Cardiac fibroblast (primary cell): ENCODE data around the gene SGTA.

ENCODE experiments used
- DNase-seq, 2 donors: peaks; one replicate each; pipeline versions ENCODE4 v3.0.0 to v3.0.0-alpha.2; 2010; ENCODE audit warnings: low read depth in 2 of 2
- H3K4me3 ChIP-seq, 2 donors: replicated peaks in 1 of 2; 1 replicate in 1 of 2; 2 replicates in 1 of 2; pipeline ENCODE4 v1.5.1; 2011; ENCODE audit warnings: low read depth in 2 of 2, low read length in 2 of 2, mild to moderate bottlenecking in 2 of 2, moderate library complexity in 1 of 2
- TF ChIP-seq, protein P1 (sequence below): IDR thresholded peaks from one replicate; pipeline ENCODE4 v1.5.1; 2011; ENCODE audit warnings: low read depth, mild to moderate bottlenecking, low read length, inconsistent platforms

The SGTA gene

DNA sequence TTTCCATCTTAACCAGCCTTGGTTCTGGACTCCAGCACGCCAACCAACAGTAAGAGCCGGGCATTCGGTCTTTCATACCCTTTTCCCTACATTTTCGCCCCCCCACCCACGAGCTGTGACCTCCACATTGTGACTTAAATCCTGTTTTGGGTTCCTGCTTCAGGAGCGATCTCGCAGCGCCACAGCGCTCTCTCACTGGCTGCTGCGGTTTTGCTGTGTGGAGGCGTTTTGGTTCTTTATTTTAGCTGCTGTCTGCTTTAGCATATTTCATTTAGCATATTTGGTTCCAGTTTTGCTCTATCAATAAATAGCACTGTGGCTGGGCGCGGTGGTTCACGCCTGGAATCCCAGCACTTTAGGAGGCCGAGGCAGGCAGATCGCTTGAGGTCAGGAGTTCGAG is 23.7 kb downstream of the SGTA start:
- DNase-seq = no peak
- no peak overlapping the region for H3K4me3 ChIP-seq

DNA sequence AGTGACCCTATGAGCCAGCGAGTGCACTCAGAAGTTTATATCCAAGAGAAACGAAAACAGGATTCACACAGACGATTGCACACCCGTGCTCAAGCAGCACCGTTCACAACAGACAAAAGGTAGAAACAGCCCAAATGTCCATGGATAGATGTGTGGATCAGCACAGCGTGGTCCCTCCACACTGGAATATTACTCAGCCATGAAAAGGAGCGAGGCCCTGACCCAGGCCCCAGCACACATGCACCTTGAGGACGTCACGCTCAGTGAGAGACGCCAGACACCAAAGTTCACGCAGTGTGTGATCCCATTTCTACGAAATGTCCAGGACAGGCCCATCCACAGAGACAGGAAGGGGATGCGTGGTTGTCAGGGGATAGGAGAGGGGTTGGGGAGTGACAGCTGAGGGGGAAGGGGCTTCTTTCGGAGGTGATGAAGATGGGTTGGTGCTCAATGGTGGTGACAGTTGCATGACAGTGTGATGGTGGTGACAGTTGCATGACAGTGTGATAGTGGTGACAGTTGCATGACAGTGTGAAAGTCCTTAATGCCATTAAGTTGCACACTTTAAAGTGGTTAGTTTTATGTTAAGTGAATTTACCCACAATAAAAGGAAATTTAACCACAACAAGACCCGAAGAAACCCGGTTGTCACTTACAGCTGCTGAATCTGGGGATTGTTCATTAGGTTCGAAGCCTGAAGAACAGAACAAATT is 24.3 kb downstream of the SGTA start:
- no peak for DNase-seq
- TF ChIP-seq, protein P1, sequence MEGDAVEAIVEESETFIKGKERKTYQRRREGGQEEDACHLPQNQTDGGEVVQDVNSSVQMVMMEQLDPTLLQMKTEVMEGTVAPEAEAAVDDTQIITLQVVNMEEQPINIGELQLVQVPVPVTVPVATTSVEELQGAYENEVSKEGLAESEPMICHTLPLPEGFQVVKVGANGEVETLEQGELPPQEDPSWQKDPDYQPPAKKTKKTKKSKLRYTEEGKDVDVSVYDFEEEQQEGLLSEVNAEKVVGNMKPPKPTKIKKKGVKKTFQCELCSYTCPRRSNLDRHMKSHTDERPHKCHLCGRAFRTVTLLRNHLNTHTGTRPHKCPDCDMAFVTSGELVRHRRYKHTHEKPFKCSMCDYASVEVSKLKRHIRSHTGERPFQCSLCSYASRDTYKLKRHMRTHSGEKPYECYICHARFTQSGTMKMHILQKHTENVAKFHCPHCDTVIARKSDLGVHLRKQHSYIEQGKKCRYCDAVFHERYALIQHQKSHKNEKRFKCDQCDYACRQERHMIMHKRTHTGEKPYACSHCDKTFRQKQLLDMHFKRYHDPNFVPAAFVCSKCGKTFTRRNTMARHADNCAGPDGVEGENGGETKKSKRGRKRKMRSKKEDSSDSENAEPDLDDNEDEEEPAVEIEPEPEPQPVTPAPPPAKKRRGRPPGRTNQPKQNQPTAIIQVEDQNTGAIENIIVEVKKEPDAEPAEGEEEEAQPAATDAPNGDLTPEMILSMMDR = no peak
- H3K4me3 ChIP-seq = no peak overlapping the region

More for the DNA sequence above, 23.7 kb downstream of the SGTA start:
- TF ChIP-seq, protein P1 = no peak

DNA sequence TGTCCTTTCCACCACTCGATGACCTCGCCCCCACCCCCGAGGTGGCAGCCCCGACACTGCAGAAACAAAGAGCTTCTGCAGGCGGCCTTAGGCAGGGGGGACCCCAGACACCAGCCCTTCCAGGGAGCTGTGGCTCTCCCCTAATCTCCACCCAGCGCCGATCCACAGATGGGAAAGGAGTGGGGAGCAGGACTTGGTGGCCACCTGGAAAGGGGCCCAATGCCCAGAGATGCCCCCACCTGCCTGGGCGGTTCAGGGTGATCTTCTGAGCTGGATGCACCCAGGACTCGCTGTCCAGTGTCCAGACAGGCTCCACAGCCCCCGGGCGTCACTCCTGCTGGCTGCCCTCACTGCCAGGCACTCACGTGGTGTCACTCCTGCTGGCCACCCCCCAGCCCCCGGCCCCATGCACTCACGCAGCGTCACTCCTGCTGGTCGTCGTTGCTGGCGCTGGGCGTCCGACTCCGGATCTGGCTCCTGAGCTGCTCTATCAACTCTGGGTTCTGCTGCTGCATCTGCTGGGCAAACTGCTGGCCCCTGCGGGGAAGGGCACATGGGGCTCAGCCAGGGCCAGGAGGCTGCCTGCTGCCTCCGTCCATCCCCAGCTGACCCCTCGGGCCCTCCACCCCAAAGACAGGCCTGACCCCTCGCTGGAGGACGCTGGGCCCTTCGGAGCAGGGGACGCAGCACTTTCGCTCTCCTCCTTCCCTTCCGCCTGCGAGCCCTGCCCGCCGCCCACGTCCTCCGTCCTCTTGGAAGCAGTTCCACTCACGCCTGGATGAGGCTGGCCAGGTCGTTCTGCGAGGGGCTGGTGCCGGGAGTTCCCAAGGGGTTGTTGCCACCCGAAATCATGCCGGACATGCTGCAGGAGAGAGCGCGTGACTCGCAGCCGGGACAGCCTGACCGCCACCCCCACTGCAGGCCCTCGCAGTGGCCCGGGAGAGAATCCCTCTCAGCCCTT is 25.9 kb downstream of the SGTA start:
- no peak for DNase-seq
- no peak overlapping the region for H3K4me3 ChIP-seq
- TF ChIP-seq, protein P1 = no peak

DNA sequence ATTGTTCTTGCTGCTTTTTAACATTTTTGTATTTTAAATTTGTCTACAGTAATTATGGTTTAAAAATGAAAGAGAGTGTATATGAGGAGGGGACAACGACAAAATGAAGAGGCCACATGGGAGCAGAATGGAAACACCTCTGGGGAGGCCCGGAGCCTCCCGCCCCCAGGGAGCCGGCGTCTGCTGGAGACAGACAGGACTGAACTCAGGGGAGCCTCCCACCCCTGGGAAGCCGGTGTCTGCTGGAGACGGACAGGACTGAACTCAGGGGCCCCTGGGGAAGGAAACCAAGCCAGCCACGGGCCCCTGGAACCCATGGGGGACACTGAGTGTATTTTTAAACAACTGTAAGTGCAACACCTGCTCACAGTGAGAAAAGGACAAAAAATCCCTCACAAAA is 26.6 kb downstream of the SGTA start:
- no peak for DNase-seq
- TF ChIP-seq, protein P1 = no peak
- H3K4me3 ChIP-seq = no peak overlapping the region

DNA sequence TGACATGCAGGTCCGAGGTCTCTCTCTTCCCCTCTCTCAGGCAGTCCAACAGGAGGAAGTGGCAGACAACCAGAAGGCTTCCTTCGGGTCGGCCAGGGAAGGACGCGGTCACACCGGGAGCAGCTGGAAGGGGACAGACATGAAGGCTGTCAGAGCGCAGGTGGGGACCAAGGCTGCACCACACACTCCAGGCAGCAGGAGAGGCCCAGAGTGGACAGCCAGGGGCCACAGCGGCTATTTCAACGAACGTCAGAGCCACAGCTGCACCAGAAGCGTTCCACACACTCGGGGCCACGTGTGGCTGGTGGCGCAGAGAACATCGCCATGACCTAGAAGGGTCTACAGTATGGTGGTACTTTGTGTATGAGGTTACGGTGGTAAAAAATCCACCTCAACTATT is 27.3 kb downstream of the SGTA start:
- H3K4me3 ChIP-seq = no peak overlapping the region
- DNase-seq = no peak
- TF ChIP-seq, protein P1 = no peak

DNA sequence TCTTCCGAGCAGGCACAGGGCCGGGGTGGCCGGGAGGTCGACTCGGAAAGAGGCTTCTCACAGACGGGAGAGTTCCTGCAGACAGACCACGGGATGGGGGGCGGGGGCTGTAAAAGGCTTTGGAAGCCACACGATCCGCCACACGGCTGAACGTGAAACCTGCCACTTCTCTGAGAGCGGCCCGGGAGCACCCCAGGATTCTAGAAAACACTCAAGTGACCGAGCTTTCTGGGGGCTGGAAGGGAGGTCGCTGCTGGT is 27.7 kb downstream of the SGTA start:
- TF ChIP-seq, protein P1 = no peak
- H3K4me3 ChIP-seq = no peak overlapping the region
- no peak for DNase-seq
